Mucosa of descending colon (tissue), 3 donors: ENCODE data around the gene ANKRD28. TPM values are rescaled to one million over a fixed set of nuclear protein-coding genes. Genes with fewer than 3 reads are reported as not detected.

ENCODE experiments used
- ATAC-seq: fragments of 200-7000 bp; cut with Tn5 transposase; one replicate; pipeline ENCODE4 v1.9.1; 2020; ENCODE audit warnings: mild to moderate bottlenecking, moderate library complexity
- DNase-seq, 3 donors: peaks; one replicate each; pipeline ENCODE4 v3.0.0-alpha.2; 2020
- H3K36me3 ChIP-seq: fragments of 200-600 bp; one replicate; pipeline ENCODE4 v1.8.0; 2021; ENCODE audit warnings: low read depth, mild to moderate bottlenecking
- H3K4me1 ChIP-seq: fragments of 200-600 bp; one replicate; pipeline ENCODE4 v1.8.0; 2021; ENCODE audit warnings: low read depth, mild to moderate bottlenecking
- H3K4me3 ChIP-seq: fragments of 200-600 bp; one replicate; pipeline ENCODE4 v1.8.0; 2021; ENCODE audit warnings: mild to moderate bottlenecking
- H3K9me3 ChIP-seq: fragments of 200-600 bp; one replicate; pipeline ENCODE4 v1.8.0; 2021; ENCODE audit warnings: mild to moderate bottlenecking
- intact Hi-C, 2 donors: fragments of 100-400 bp; cut with DNase I in 1 of 2; cut with micrococcal nuclease in 1 of 2; formaldehyde crosslinking; loops; one replicate each; pipeline versions ENCODE4 v1.11.0 to v1.11.1; 2022; cut with DNase I, micrococcal nuclease
- total RNA-seq, 3 donors: library from RNA; stranded (reverse); fragmentation: NEBNext Ultra II Directional in 2 of 3; extraction: Animal tissue kit (Norgen Biotek cat#: 25700) in 2 of 3; gene quantifications; one replicate each; pipeline versions ENCODE4 v1.2.1 to v1.2.4, GENCODE V29; 2021 to 2023
- TF ChIP-seq, protein P1 (sequence below): fragments of 200-600 bp; IDR thresholded peaks from one replicate; pipeline ENCODE4 v1.8.0; 2022; ENCODE audit warnings: antibody characterized with exemption, mild to moderate bottlenecking
- donor health status: DM: no; HTN: no; CAD: no; lungs with moderate emphysema.
- donor health status: DM: no; HTN: no; CAD: no.
- donor health status: DM: no; HTN: yes; CAD: no.

ANKRD28 gene
- total RNA-seq, 3 donors from 2014 or later, result 50.5 to 57.3 (median 55.3) TPM

- Histone ChIP-seq H3K4me3 (no peak overlapping the region), H3K36me3 (no peaks in the 10 kb centered on the region), H3K4me1 (peaks cover 2% of the 10 kb centered on the region), H3K9me3 (no peaks in the 10 kb centered on the region)
- TF ChIP-seq, protein P1, sequence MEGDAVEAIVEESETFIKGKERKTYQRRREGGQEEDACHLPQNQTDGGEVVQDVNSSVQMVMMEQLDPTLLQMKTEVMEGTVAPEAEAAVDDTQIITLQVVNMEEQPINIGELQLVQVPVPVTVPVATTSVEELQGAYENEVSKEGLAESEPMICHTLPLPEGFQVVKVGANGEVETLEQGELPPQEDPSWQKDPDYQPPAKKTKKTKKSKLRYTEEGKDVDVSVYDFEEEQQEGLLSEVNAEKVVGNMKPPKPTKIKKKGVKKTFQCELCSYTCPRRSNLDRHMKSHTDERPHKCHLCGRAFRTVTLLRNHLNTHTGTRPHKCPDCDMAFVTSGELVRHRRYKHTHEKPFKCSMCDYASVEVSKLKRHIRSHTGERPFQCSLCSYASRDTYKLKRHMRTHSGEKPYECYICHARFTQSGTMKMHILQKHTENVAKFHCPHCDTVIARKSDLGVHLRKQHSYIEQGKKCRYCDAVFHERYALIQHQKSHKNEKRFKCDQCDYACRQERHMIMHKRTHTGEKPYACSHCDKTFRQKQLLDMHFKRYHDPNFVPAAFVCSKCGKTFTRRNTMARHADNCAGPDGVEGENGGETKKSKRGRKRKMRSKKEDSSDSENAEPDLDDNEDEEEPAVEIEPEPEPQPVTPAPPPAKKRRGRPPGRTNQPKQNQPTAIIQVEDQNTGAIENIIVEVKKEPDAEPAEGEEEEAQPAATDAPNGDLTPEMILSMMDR, result no peak
- ATAC-seq, result no peak
- DNase-seq, result no peak
- intact Hi-C loops, result loop anchor here (5.0 to 10.0 kb wide), 2 partner anchors 181 to 183 kb away; no protein-coding TSS in a partner anchor
Observed at GRCh38 chr3:15631426-15632211, 166.2 kb downstream of the ANKRD28 start.

- intact Hi-C loops, result loop anchor here (5.0 to 10.0 kb wide), 2 partner anchors 182 to 184 kb away; no protein-coding TSS in a partner anchor
- Histone ChIP-seq H3K9me3 (no peaks in the 10 kb centered on the region), H3K36me3 (no peaks in the 10 kb centered on the region), H3K4me3 (no peak overlapping the region), H3K4me1 (peaks cover 2% of the 10 kb centered on the region)
- DNase-seq (no peak), ATAC-seq (peak; percentile 14)
- TF ChIP-seq, protein P1, result no peak
Observed at GRCh38 chr3:15630646-15631350, 167.0 kb downstream of the ANKRD28 start.

DNA sequence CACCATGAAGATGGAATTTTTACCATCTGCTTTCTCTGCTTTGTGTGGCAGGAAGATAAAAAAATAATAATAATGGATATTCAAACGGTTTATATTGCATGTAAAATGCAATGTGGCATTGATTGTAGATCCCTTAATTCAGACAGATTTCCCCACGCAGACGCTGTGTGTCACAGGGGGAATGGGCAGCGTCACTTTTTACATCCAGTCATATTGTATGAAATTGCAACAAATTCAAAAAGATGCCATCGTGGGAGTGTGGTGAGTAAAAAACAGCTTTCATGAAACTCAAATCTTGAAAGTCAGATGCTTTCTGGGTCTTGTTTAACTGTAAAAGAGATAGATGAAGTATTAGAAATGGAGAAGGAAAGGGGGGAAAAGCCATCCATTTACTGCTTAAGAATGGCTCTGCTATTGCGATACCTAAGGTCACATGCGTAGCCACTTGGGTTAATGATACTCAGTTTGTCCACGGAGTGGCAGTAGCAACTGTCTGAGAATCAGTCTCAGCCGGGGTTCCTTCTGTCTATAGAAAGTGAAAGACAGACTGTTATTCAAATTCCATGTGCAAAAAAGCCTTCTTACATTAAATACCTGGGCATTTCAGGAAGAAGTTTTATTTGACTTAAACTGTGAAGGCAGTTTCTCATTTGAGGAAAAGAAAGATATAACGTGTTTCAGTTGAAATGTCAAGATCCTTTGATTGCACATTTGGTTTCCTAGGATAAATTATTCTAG is 167.8 kb downstream of the ANKRD28 start:
- intact Hi-C loops, result loop anchor here (5.0 to 10.0 kb wide), 2 partner anchors 182 to 185 kb away; no protein-coding TSS in a partner anchor

DNA sequence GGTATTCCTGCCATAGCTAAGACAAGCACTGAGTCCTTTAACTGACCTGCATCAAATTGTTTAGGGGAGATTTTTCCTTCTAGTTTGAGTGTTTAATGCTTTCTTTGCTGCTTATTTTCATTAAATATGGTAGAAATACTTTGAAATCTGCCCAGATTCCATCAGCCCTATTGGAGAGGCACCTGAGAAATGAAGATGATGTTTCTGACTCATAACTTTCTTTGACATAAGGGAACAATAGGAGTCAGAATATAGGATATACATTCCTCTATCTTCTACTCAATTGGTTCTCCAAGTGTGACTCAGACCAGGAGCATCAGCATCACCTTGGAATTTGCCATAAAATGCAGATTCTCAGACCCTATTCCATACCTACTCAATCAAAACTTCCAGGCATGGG is 168.8 kb downstream of the ANKRD28 start:
- H3K4me3 ChIP-seq, result no peak overlapping the region
- DNase-seq (no peak), ATAC-seq (no peak)
- TF ChIP-seq, protein P1, result no peak
- intact Hi-C loops, result no loop called here
- H3K4me1 ChIP-seq, result peaks cover 2% of the 10 kb centered on the region
- H3K9me3 ChIP-seq, result no peaks in the 10 kb centered on the region
- H3K36me3 ChIP-seq, result no peaks in the 10 kb centered on the region

More for the DNA sequence above, 167.8 kb downstream of the ANKRD28 start:
- TF ChIP-seq, protein P1, result peak; percentile 32
- peak; percentile 98 for ATAC-seq
- Histone ChIP-seq H3K36me3 (no peaks in the 10 kb centered on the region), H3K9me3 (no peaks in the 10 kb centered on the region), H3K4me3 (no peak overlapping the region), H3K4me1 (peaks cover 2% of the 10 kb centered on the region)
- peak in 1 of 3 donors; percentile 76 for DNase-seq
